Sciatic nerve (tissue), 2 donors: ENCODE measurements around the gene SLC6A12. TPM values are rescaled to one million over a fixed set of nuclear protein-coding genes. Genes with fewer than 3 reads are reported as not detected.
A peak's percentile ranks its signal among the peaks of the same experiment; 100 is the strongest.

Experiments
- ATAC-seq: fragments of 200-7000 bp; cut with Tn5 transposase; one replicate; pipeline ENCODE4 v1.9.1; 2020; ENCODE audit warnings: mild to moderate bottlenecking, moderate library complexity
- DNase-seq: peaks from one replicate; pipeline ENCODE4 v3.0.0-alpha.2; 2020; ENCODE audit warnings: low spot score
- intact Hi-C: fragments of 100-400 bp; cut with DNase I; formaldehyde crosslinking; loops from one replicate; pipeline ENCODE4 v1.14.2; 2022
- total RNA-seq: library from RNA; stranded (reverse); fragmentation: NEBNext Ultra II Directional; extraction: Animal tissue kit (Norgen Biotek cat#: 25700); gene quantifications from one replicate; pipeline ENCODE4 v1.2.1, GENCODE V29; 2021
- donor health status: DM: no; HTN: no; CAD: no.
- donor health status: DM: no; HTN: no; CAD: no.

The SLC6A12 gene
- total RNA-seq, 1 donor from 2014 or later: 0.40 TPM

DNA sequence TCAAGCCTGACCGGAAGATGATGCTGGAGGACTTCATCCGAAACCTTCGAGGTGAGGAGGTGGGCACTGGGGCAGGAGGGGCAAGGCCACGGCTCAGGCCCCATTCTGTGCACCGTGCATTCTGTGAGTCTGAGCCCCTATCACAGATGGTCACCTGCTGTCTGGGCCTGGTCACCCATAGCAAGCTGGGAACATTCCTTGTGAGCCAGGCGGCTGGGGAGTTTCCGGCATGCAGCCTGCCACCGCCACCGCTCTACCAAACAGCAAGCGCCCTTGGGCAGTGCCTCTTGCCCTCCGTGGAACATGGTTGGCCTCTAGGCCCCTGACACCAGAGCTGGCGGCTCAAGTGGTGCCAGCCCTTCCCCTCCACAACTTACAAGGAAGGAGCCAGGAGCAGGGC, 56.3 kb downstream of the SLC6A12 start:
- DNase-seq (no peak), ATAC-seq (no peak)
- intact Hi-C loops: no loop called here

GRCh38 chr12:156945-157344, 57.0 kb downstream of the SLC6A12 start:
- intact Hi-C loops: no loop called here
- no peak for DNase-seq
- no peak for ATAC-seq

GRCh38 chr12:155646-156045, 58.3 kb downstream of the SLC6A12 start:
- ATAC-seq (no peak), DNase-seq (no peak)
- intact Hi-C loops: no loop called here

GRCh38 chr12:155006-155405, 59.0 kb downstream of the SLC6A12 start:
- ATAC-seq (no peak), DNase-seq (no peak)
- intact Hi-C loops: no loop called here

GRCh38 chr12:154058-154457, 59.9 kb downstream of the SLC6A12 start:
- ATAC-seq: no peak
- intact Hi-C loops: no loop called here
- no peak for DNase-seq

DNA sequence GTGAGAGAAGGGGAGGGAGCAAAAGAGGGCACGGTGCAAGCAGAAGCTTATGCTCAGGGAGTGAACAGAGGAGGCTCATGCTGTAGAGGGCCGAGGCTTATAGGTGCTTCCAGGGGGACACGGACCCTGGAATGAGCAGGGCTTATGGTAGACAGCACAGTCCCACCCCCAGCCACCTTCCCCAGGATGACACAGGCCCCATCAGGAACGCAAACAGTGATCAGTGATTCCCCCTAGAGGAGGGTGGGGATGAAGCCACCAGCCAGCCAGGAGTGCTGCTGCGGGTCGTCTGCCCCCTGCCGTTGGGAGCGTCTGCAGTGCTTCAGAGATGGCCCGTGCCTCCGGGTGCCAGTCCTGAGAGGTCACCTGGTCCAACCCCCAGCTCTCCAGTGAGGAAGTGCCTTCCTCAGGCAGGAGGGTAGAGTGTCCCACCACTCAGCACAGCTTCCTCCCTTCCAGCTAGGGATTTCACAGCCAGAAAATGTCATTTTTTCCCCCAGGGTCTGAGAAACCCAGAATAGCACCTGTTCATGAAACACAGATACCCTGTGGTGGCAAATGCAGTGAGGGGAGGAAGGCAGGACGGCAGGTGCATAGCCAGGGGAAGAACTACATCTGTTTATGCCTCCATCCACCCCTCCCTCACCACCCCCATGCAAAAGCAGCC, 60.7 kb downstream of the SLC6A12 start:
- ATAC-seq (peak; percentile 79), DNase-seq (peak; percentile 71)
- intact Hi-C loops: no loop called here

DNA sequence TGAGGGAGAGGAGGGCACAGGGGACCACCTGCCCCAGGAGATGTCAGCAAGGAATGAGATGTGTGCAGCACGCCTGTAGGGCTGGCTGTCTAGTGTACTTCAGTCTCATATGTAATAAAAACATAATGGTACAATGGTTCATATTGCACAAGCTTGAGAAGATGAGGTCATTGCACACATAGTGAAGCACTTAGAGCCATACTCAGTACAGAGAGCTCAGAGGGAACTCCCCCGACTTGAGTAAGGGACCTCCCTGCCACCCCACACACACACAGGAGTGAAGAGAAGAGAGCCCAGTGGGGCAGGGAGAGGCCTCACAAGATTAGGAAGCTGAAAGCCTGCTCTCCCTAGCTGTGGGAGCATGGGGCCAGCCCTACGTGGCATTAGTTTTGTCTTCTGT, 61.5 kb downstream of the SLC6A12 start:
- no peak for ATAC-seq
- intact Hi-C loops: no loop called here
- no peak for DNase-seq

GRCh38 chr12:151579-151978, 62.4 kb downstream of the SLC6A12 start:
- intact Hi-C loops: no loop called here
- DNase-seq: no peak
- no peak for ATAC-seq

- DNase-seq (no peak), ATAC-seq (no peak)
- intact Hi-C loops: loop anchor here (1.0 kb wide), 1 partner anchor 18 kb away; no protein-coding TSS in a partner anchor
Observed at GRCh38 chr12:148676-149416, 65.1 kb downstream of the SLC6A12 start.

DNA sequence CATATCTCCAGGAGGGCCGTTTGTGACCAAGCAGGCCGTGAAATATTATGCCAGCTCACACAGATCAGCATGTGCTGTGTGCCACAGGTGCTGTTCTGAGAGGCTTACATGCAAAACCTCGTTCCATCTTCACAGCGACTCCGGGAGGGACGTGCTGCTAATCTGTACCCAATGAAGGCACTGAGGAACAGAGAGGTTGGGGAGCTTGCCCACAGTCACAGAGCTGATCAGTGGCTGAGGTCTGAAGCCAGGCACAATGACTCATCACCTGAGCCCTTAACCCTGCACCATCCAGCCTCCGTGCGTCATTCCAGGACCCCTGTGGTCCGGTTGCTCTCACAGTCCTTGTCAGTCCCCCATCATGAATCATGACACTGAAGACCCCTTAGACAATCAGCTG, 66.7 kb downstream of the SLC6A12 start:
- intact Hi-C loops: no loop called here
- DNase-seq (no peak), ATAC-seq (no peak)

GRCh38 chr12:145369-145960, 68.5 kb downstream of the SLC6A12 start:
- DNase-seq (no peak), ATAC-seq (peak; percentile 39)
- intact Hi-C loops: no loop called here

GRCh38 chr12:144650-145284, 69.2 kb downstream of the SLC6A12 start:
- no peak for DNase-seq
- no peak for ATAC-seq
- intact Hi-C loops: no loop called here

GRCh38 chr12:143964-144649, 69.8 kb downstream of the SLC6A12 start:
- ATAC-seq (no peak), DNase-seq (no peak)
- intact Hi-C loops: no loop called here

DNA sequence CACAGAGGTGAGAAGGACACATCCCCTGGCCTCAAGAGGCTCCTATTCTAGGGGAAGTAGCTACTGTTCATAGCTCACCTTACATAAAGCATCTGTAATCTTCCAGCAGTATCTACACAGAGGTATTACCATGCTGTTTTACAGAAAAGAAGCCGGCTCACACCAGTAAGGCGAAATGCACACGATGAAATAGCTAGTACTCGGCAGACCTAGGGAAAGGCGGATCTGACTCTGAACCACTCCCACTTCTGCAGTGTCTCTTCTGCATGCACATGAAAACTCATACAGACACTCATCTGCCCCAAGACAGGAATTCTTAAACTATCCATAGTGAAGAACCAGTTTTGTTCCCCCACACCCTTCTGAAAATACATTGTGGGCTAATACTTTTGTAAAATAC, 73.8 kb downstream of the SLC6A12 start:
- DNase-seq (no peak), ATAC-seq (no peak)
- intact Hi-C loops: no loop called here

Other genes with a start within 250 kb of the SLC6A12 start
- gene IQSEC3, start 147.4 kb downstream of the SLC6A12 start, total RNA-seq: 6.8 TPM
- 0.85 TPM for gene SLC6A13, start 48.7 kb upstream of the SLC6A12 start, total RNA-seq
- 81.3 TPM for gene KDM5A, start 175.2 kb upstream of the SLC6A12 start, total RNA-seq
- gene CCDC77, start 187.5 kb upstream of the SLC6A12 start, total RNA-seq: 7.6 TPM
- 28.8 TPM for gene B4GALNT3, start 245.8 kb upstream of the SLC6A12 start, total RNA-seq